K562 (cell line): ENCODE results near the gene GADD45GIP1. TPM values are rescaled to one million over a fixed set of nuclear protein-coding genes. Genes with fewer than 3 reads are reported as not detected.
A peak's percentile ranks its signal among the peaks of the same experiment; 100 is the strongest.

Experiments
- CHCHD3 ChIP-seq: fragments of 250-450 bp; sonication (Bioruptor Pico); IDR thresholded peaks from 2 replicates; pipeline ENCODE4 v2.1.2; 2022; ENCODE audit warnings: mild to moderate bottlenecking
- DNMT1 ChIP-seq: fragments of 450-650 bp; IDR thresholded peaks from 2 replicates; pipeline ENCODE4 v1.6.1; 2016; ENCODE audit warnings: antibody characterized with exemption, mild to moderate bottlenecking
- HDAC3 ChIP-seq: fragments of 450-650 bp; IDR thresholded peaks from 2 replicates; pipeline ENCODE4 v1.6.1; 2018; ENCODE audit warnings: borderline replicate concordance, mild to moderate bottlenecking, moderate library complexity; ENCODE audit not compliant: partially characterized antibody
- HIVEP1 ChIP-seq: fragments of 250-450 bp; sonication (Bioruptor Pico); IDR thresholded peaks from 2 replicates; pipeline ENCODE4 v1.4.0; 2020; ENCODE audit warnings: mild to moderate bottlenecking
- JUN ChIP-seq, 2 experiments: sonication (generic) in 1 of 2; formaldehyde crosslinking in 1 of 2; IDR thresholded peaks; 2 replicates each; pipeline versions ENCODE4 v1.6.1 to v1.8.0; 2012 to 2022; ENCODE audit warnings: borderline replicate concordance in 2 of 2, mild to moderate bottlenecking in 2 of 2, improper control_type of control experiment in 1 of 2, low read depth in 1 of 2, low read length in 1 of 2, missing genetic modification reagents in 1 of 2
- MBD2 ChIP-seq: sonication (generic); IDR thresholded peaks from 2 replicates; pipeline ENCODE4 v1.6.1; 2016; ENCODE audit warnings: low read depth, borderline replicate concordance
- NBN ChIP-seq: fragments of 450-650 bp; IDR thresholded peaks from 2 replicates; pipeline ENCODE4 v1.6.1; 2016; ENCODE audit warnings: low read depth, mild to moderate bottlenecking
- PHB2 ChIP-seq: fragments of 450-650 bp; IDR thresholded peaks from 2 replicates; pipeline ENCODE4 v1.6.1; 2017; ENCODE audit warnings: low read depth
- PTBP1 ChIP-seq: fragments of 200-400 bp; formaldehyde crosslinking; IDR thresholded peaks from 2 replicates; pipeline ENCODE4 v1.6.1; 2017; ENCODE audit warnings: low read depth, low read length
- TEAD2 ChIP-seq: fragments of 450-650 bp; IDR thresholded peaks from 2 replicates; pipeline ENCODE4 v1.6.1; 2016; ENCODE audit warnings: missing genetic modification characterization, control low read depth, missing compliant biosample characterization
- TSC22D4 ChIP-seq: fragments of 450-650 bp; IDR thresholded peaks from 2 replicates; pipeline ENCODE4 v1.6.1; 2016; ENCODE audit warnings: missing genetic modification characterization, missing biosample characterization, control low read depth
- USF1 ChIP-seq: sonication (generic); formaldehyde crosslinking; IDR thresholded peaks from 2 replicates; pipeline ENCODE4 v1.9.0; 2022; ENCODE audit warnings: mild to moderate bottlenecking, missing genetic modification reagents
- ZNF134 ChIP-seq: fragments of 250-450 bp; sonication (Bioruptor Pico); conservative IDR thresholded peaks from 2 replicates; pipeline ENCODE4 v1.4.0; 2020
- ZNF274 ChIP-seq: IDR thresholded peaks from 2 replicates; pipeline ENCODE4 v1.6.1; 2011; ENCODE audit warnings: low read depth, mild to moderate bottlenecking, low read length, moderate library complexity, borderline replicate concordance
- ZNF589 ChIP-seq: fragments of 200-800 bp; sonication (Bioruptor generic); IDR thresholded peaks from 2 replicates; pipeline ENCODE4 v1.6.1; 2016; ENCODE audit warnings: low read depth, missing genetic modification characterization, missing compliant biosample characterization
- polyA plus RNA-seq, 8 experiments: library from polyadenylated mRNA; depleted of rRNA in 4 of 8; stranded (reverse) in 5 of 8; unstranded in 3 of 8; fragments of >200 nt; fragmentation: Nextera tagmentation in 2 of 8; fragmentation: Illumina TruSeq in 1 of 8; extraction: Ambion mirVana in 2 of 8; extraction: Trizol in 1 of 8; gene quantifications; 2 replicates each; pipeline versions ENCODE4 v1.2.1 to v1.2.3, GENCODE V29; 2011 to 2014; ENCODE audit warnings: inconsistent platforms in 1 of 8, missing spikeins in 1 of 8
- total RNA-seq, 7 experiments: library from RNA; depleted of rRNA in 6 of 7; stranded (reverse); fragments of >200 nt in 6 of 7; fragmentation: Illumina TruSeq in 2 of 7; extraction: Trizol in 2 of 7; gene quantifications; 2 replicates each; pipeline versions ENCODE4 v1.2.1 to v1.2.3, GENCODE V29; 2011 to 2021; ENCODE audit warnings: low replicate concordance in 1 of 7
- TF ChIP-seq, protein P1 (sequence below): fragments of 200-800 bp; sonication (Bioruptor generic); IDR thresholded peaks from 2 replicates; pipeline ENCODE4 v1.6.1; 2016; ENCODE audit warnings: missing genetic modification characterization, missing compliant biosample characterization
- TF ChIP-seq, protein P2 (sequence below): IDR thresholded peaks from 3 replicates; pipeline ENCODE4 v1.6.1; 2011; ENCODE audit warnings: borderline replicate concordance, mild to moderate bottlenecking, moderate library complexity; ENCODE audit not compliant: insufficient read length; ENCODE audit errors: extremely low read depth

Gene GADD45GIP1
- total and polyA plus RNA-seq, 9 of the 15 experiments (the other 6 are each of a cell fraction or from before 2014, with no cell fraction given), result 5.1 to 161 (median 29.2) TPM

DNA sequence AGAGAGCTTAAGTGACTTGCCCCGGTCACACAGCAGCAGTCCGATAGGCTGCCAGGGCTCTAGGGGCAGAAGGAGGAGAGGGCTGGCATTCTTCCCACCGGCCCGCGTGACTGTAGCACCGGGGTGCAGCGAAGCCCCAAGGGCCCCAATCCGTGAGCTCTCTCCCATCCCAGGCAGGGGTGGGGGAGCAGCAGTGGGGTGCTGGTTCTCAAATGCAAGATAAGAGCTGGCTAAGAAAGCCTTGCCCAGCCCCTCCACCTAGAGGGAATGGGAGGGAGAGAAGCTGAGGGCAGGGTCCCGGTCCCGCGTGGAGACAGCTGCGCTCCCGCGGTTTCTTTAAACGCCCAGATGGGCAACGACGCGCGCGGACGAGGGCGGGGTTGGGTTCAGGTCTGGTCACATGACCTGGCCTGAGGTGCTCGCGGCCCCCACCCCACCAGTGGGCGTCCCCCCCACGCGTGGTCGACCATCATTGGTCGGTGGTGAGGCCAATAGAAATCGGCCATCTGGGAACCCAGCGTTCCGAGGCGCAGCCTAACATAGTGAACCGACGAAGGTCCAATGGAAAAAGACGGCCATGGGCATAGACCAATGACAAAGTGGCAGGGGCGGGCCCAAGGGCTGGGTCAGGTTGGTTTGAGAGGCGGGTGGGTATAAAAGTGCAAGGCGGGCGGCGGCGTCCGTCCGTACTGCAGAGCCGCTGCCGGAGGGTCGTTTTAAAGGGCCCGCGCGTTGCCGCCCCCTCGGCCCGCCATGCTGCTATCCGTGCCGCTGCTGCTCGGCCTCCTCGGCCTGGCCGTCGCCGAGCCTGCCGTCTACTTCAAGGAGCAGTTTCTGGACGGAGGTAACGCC lies 18.9 kb downstream of the GADD45GIP1 start, which contains the start of gene CALR (continued):
- TF ChIP-seq, protein P1, sequence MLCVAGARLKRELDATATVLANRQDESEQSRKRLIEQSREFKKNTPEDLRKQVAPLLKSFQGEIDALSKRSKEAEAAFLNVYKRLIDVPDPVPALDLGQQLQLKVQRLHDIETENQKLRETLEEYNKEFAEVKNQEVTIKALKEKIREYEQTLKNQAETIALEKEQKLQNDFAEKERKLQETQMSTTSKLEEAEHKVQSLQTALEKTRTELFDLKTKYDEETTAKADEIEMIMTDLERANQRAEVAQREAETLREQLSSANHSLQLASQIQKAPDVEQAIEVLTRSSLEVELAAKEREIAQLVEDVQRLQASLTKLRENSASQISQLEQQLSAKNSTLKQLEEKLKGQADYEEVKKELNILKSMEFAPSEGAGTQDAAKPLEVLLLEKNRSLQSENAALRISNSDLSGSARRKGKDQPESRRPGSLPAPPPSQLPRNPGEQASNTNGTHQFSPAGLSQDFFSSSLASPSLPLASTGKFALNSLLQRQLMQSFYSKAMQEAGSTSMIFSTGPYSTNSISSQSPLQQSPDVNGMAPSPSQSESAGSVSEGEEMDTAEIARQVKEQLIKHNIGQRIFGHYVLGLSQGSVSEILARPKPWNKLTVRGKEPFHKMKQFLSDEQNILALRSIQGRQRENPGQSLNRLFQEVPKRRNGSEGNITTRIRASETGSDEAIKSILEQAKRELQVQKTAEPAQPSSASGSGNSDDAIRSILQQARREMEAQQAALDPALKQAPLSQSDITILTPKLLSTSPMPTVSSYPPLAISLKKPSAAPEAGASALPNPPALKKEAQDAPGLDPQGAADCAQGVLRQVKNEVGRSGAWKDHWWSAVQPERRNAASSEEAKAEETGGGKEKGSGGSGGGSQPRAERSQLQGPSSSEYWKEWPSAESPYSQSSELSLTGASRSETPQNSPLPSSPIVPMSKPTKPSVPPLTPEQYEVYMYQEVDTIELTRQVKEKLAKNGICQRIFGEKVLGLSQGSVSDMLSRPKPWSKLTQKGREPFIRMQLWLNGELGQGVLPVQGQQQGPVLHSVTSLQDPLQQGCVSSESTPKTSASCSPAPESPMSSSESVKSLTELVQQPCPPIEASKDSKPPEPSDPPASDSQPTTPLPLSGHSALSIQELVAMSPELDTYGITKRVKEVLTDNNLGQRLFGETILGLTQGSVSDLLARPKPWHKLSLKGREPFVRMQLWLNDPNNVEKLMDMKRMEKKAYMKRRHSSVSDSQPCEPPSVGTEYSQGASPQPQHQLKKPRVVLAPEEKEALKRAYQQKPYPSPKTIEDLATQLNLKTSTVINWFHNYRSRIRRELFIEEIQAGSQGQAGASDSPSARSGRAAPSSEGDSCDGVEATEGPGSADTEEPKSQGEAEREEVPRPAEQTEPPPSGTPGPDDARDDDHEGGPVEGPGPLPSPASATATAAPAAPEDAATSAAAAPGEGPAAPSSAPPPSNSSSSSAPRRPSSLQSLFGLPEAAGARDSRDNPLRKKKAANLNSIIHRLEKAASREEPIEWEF, result no peak
- TF ChIP-seq ZNF589 (CRISPR knock-in tag) (no peak), NBN (peak; percentile 41; the same call in 1 of the 2 replicates), ZNF134 (no peak), HIVEP1 (CRISPR knock-in tag) (no peak), DNMT1 (no peak), TEAD2 (tag) (no peak), USF1 (CRISPR knock-in tag) (peak; percentile 97), PTBP1 (no peak), MBD2 (peak; percentile 99), PHB2 (no peak), ZNF274 (no peak; the same call in 1 of the 2 replicates), HDAC3 (no peak), JUN (IDR thresholded peaks at IDR 0.05; ENCODE audit: borderline replicate concordance, low read depth, low read length) (no peak; the same call in 1 of the 2 replicates), JUN (CRISPR knock-in tag; IDR thresholded peaks at IDR 0.05; ENCODE audit: borderline replicate concordance) (peak; percentile 85; the same call in 1 of the 2 replicates), CHCHD3 (0 out of 2 replicates have a peak, but pooled peaks have one; percentile 54), TSC22D4 (tag) (no peak)
- TF ChIP-seq, protein P2, sequence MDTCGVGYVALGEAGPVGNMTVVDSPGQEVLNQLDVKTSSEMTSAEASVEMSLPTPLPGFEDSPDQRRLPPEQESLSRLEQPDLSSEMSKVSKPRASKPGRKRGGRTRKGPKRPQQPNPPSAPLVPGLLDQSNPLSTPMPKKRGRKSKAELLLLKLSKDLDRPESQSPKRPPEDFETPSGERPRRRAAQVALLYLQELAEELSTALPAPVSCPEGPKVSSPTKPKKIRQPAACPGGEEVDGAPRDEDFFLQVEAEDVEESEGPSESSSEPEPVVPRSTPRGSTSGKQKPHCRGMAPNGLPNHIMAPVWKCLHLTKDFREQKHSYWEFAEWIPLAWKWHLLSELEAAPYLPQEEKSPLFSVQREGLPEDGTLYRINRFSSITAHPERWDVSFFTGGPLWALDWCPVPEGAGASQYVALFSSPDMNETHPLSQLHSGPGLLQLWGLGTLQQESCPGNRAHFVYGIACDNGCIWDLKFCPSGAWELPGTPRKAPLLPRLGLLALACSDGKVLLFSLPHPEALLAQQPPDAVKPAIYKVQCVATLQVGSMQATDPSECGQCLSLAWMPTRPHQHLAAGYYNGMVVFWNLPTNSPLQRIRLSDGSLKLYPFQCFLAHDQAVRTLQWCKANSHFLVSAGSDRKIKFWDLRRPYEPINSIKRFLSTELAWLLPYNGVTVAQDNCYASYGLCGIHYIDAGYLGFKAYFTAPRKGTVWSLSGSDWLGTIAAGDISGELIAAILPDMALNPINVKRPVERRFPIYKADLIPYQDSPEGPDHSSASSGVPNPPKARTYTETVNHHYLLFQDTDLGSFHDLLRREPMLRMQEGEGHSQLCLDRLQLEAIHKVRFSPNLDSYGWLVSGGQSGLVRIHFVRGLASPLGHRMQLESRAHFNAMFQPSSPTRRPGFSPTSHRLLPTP, result no peak
